IMR-90 (cell line): Measurements from ENCODE around the gene FAM43B. TPM values are rescaled to one million over a fixed set of nuclear protein-coding genes. Genes with fewer than 3 reads are reported as not detected.

Experiments
- polyA plus RNA-seq, 3 experiments: library from polyadenylated mRNA; depleted of rRNA; stranded (reverse); fragments of >200 nt; gene quantifications; 2 replicates each; pipeline ENCODE4 v1.2.3, GENCODE V29; 2012; ENCODE audit warnings: low replicate concordance in 1 of 3
- total RNA-seq: library from RNA; depleted of rRNA; stranded (reverse); fragments of >200 nt; gene quantifications from 2 replicates; pipeline ENCODE4 v1.2.3, GENCODE V29; 2012; rRNA removed

Gene FAM43B
- total and polyA plus RNA-seq, 2 of the 4 experiments (the other 2 are of a cell fraction) = 0.05 TPM; not detected in 1

Other genes with a start within 250 kb of the FAM43B start
- 10.2 and 28.9 TPM in 2 replicates for gene CAMK2N1, start 66.4 kb upstream of the FAM43B start, total RNA-seq
- 44.4 and 46.8 TPM in 2 replicates for gene CAMK2N1, start 66.4 kb upstream of the FAM43B start, polyA plus RNA-seq (2012; rRNA removed)
- 19.7 and 21.1 TPM in 2 replicates for gene MUL1, start 44.4 kb upstream of the FAM43B start, total RNA-seq
- gene MUL1, start 44.4 kb upstream of the FAM43B start, polyA plus RNA-seq (2012; rRNA removed) = 20.6 and 20.7 TPM in 2 replicates
- gene CDA, start 36.5 kb downstream of the FAM43B start, total RNA-seq = 0.90 and 1.4 TPM in 2 replicates
- 9.4 and 10.7 TPM in 2 replicates for gene CDA, start 36.5 kb downstream of the FAM43B start, polyA plus RNA-seq (2012; rRNA removed)
- 52.9 and 55.3 TPM in 2 replicates for gene PINK1, start 80.9 kb downstream of the FAM43B start, total RNA-seq
- gene PINK1, start 80.9 kb downstream of the FAM43B start, polyA plus RNA-seq (2012; rRNA removed) = 55.2 and 57.8 TPM in 2 replicates
- 155 and 179 TPM in 2 replicates for gene DDOST, start 108.8 kb downstream of the FAM43B start, total RNA-seq
- 414 and 477 TPM in 2 replicates for gene DDOST, start 108.8 kb downstream of the FAM43B start, polyA plus RNA-seq (2012; rRNA removed)
- gene KIF17, start 165.4 kb downstream of the FAM43B start, total RNA-seq = 4.5 and 4.7 TPM in 2 replicates
- 5.7 and 6.5 TPM in 2 replicates for gene KIF17, start 165.4 kb downstream of the FAM43B start, polyA plus RNA-seq (2012; rRNA removed)
- 6.7 and 7.2 TPM in 2 replicates for gene SH2D5, start 180.1 kb downstream of the FAM43B start, total RNA-seq
- 13.5 and 14.4 TPM in 2 replicates for gene SH2D5, start 180.1 kb downstream of the FAM43B start, polyA plus RNA-seq (2012; rRNA removed)
- gene HP1BP3, start 234.7 kb downstream of the FAM43B start, total RNA-seq = 88.4 and 111 TPM in 2 replicates
- 146 and 151 TPM in 2 replicates for gene HP1BP3, start 234.7 kb downstream of the FAM43B start, polyA plus RNA-seq (2012; rRNA removed)